ENCODE measurements around the gene TMEM242. TPM values are rescaled to one million over a fixed set of nuclear protein-coding genes. Genes with fewer than 3 reads are reported as not detected.

Gene TMEM242
- total and polyA plus RNA-seq, 10 of the 15 experiments (the other 5 are each of a cell fraction or from before 2014, with no cell fraction given) = 2.8 to 9.8 (median 5.5) TPM

GRCh38 chr6:157263881-157264397 is 59.4 kb downstream of the TMEM242 start (continued):
- TF ChIP-seq SMARCA5 (IDR thresholded peaks at IDR 0.05) (no peak), SMAD5 (IDR thresholded peaks at IDR 0.05; ENCODE audit: low read depth) (no peak)

GRCh38 chr6:157263146-157263545 is 60.2 kb downstream of the TMEM242 start:
- ChIA-PET SMC1A (ENCODE audit: uncharacterized antibody, unreplicated experiment) (no interaction called here), CTCF (interaction anchor here (1.0 kb wide), 1 partner anchor 51 kb away, joined by 3 read pairs; no protein-coding TSS in a partner anchor), RAD21 (ENCODE audit: unreplicated experiment) (no interaction called here), POLR2A (no interaction called here)
- TF ChIP-seq FOXK2 (IDR thresholded peaks at IDR 0.05) (no peak), JUNB (IDR thresholded peaks at IDR 0.05) (no peak), RB1 (IDR thresholded peaks at IDR 0.05; ENCODE audit: borderline replicate concordance) (no peak), NFIC (IDR thresholded peaks at IDR 0.05; ENCODE audit: low read depth, low read length) (no peak)
- TF ChIP-seq, protein P1, sequence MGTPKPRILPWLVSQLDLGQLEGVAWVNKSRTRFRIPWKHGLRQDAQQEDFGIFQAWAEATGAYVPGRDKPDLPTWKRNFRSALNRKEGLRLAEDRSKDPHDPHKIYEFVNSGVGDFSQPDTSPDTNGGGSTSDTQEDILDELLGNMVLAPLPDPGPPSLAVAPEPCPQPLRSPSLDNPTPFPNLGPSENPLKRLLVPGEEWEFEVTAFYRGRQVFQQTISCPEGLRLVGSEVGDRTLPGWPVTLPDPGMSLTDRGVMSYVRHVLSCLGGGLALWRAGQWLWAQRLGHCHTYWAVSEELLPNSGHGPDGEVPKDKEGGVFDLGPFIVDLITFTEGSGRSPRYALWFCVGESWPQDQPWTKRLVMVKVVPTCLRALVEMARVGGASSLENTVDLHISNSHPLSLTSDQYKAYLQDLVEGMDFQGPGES (IDR thresholded peaks at IDR 0.05) = no peak
- Histone ChIP-seq H2AFZ (ENCODE audit: control insufficient read depth, low read depth, low read length) (no peak overlapping the region), H3K9ac (ENCODE audit: control insufficient read depth, insufficient read depth, low read length) (no peak overlapping the region), H3K4me1 (ENCODE audit: control insufficient read depth, insufficient read depth, low read length) (no peaks in the 10 kb centered on the region), H3K4me2 (ENCODE audit: control insufficient read depth, insufficient read depth) (no peak overlapping the region), H3K79me2 (ENCODE audit: control insufficient read depth, insufficient read depth, low read length) (no peaks in the 10 kb centered on the region), H3K27me3 (replicated peaks in 1 of 2; ENCODE audit: control insufficient read depth in 2 of 2, insufficient read depth in 2 of 2, low read length in 1 of 2) (no peaks in the 10 kb centered on the region; a peak in 2 of 4 replicates), H3K9me3 (replicated peaks; ENCODE audit: control insufficient read depth, insufficient read depth, low read length) (no peaks in the 10 kb centered on the region), H4K20me1 (ENCODE audit: control insufficient read depth, insufficient read depth) (no peaks in the 10 kb centered on the region), H3K27ac (ENCODE audit: control insufficient read depth, insufficient read depth) (no peak overlapping the region), H3K4me3 (no peak overlapping the region), H3K36me3 (ENCODE audit: control insufficient read depth in 2 of 2, insufficient read depth in 2 of 2, low read length in 1 of 2) (no peaks in the 10 kb centered on the region)
- no TSS peak for BruUV-seq (replicated peaks)
- FAIRE-seq (no peak), ATAC-seq (no peak), DNase-seq (ENCODE audit: low read depth, low spot score) (no peak)
- in situ Hi-C loops (cut with MboI) (no loop called here), intact Hi-C loops (cut with micrococcal nuclease; ENCODE audit: unreplicated experiment) (no loop called here)
- WGBS (ENCODE audit: insufficient coverage, insufficient replicate concordance, low lambda C conversion rate, missing lambda C conversion rate) = 80% methylated on average over 5 of the region's 5 CpGs
